Trophoblast cell (in vitro differentiated cells and primary cell): ENCODE data around the gene CGNL1.

ENCODE experiments used
- DNase-seq, 2 donors: peaks; one replicate each; pipeline ENCODE4 v3.0.0-alpha.2; 2016
- H2AFZ ChIP-seq: 2 replicates; pipeline ENCODE4 v1.6.1; 2013; ENCODE audit warnings: low read length, moderate library complexity, mild to moderate bottlenecking; ENCODE audit not compliant: insufficient read depth, poor library complexity
- H2AK5ac ChIP-seq: 2 replicates; pipeline ENCODE4 v1.6.1; 2013; ENCODE audit warnings: mild to moderate bottlenecking, low read length
- H2BK120ac ChIP-seq: 2 replicates; pipeline ENCODE4 v1.6.1; 2013; ENCODE audit warnings: low read length, mild to moderate bottlenecking, moderate library complexity; ENCODE audit not compliant: insufficient read depth, poor library complexity
- H2BK12ac ChIP-seq: 2 replicates; pipeline ENCODE4 v1.6.1; 2013; ENCODE audit warnings: mild to moderate bottlenecking, low read length, moderate library complexity
- H2BK5ac ChIP-seq: 2 replicates; pipeline ENCODE4 v1.6.1; 2013; ENCODE audit warnings: low read length, low read depth, moderate library complexity, mild to moderate bottlenecking; ENCODE audit not compliant: poor library complexity
- H3K14ac ChIP-seq: 2 replicates; pipeline ENCODE4 v1.6.1; 2013; ENCODE audit warnings: mild to moderate bottlenecking, low read length
- H3K18ac ChIP-seq: 2 replicates; pipeline ENCODE4 v1.6.1; 2013; ENCODE audit warnings: mild to moderate bottlenecking, low read length
- H3K23ac ChIP-seq: 2 replicates; pipeline ENCODE4 v1.6.1; 2013; ENCODE audit warnings: low read length
- H3K27ac ChIP-seq: 2 replicates; pipeline ENCODE4 v1.5.1; 2013; ENCODE audit warnings: low read depth, mild to moderate bottlenecking, inconsistent platforms, low read length, moderate library complexity
- H3K27me3 ChIP-seq: 2 replicates; pipeline ENCODE4 v1.6.1; 2013; ENCODE audit warnings: inconsistent platforms, mild to moderate bottlenecking, low read length, moderate library complexity; ENCODE audit not compliant: insufficient read depth
- H3K36me3 ChIP-seq, 2 experiments: 1 replicate in 1 of 2; 2 replicates in 1 of 2; pipeline ENCODE4 v1.6.1; 2013; ENCODE audit warnings: low read length in 2 of 2, mild to moderate bottlenecking in 2 of 2, moderate library complexity in 1 of 2; ENCODE audit not compliant: insufficient read depth in 2 of 2, control insufficient read depth in 1 of 2
- H3K4ac ChIP-seq: 2 replicates; pipeline ENCODE4 v1.6.1; 2013; ENCODE audit warnings: low read depth, mild to moderate bottlenecking, low read length, moderate library complexity
- H3K4me1 ChIP-seq, 2 experiments: 1 replicate in 1 of 2; 2 replicates in 1 of 2; pipeline ENCODE4 v1.6.1; 2013; ENCODE audit warnings: low read length in 2 of 2, mild to moderate bottlenecking in 2 of 2, moderate library complexity in 1 of 2; ENCODE audit not compliant: insufficient read depth in 2 of 2, control insufficient read depth in 1 of 2
- H3K4me2 ChIP-seq: 2 replicates; pipeline ENCODE4 v1.6.1; 2013; ENCODE audit warnings: inconsistent platforms, mild to moderate bottlenecking, low read length, moderate library complexity
- H3K4me3 ChIP-seq: 2 replicates; pipeline ENCODE4 v1.5.1; 2013; ENCODE audit warnings: mild to moderate bottlenecking, low read depth, low read length, inconsistent platforms
- H3K79me1 ChIP-seq: one replicate; pipeline ENCODE4 v1.6.1; 2013; ENCODE audit warnings: low read length
- H3K79me2 ChIP-seq: 2 replicates; pipeline ENCODE4 v1.6.1; 2013; ENCODE audit warnings: low read length, mild to moderate bottlenecking; ENCODE audit not compliant: control insufficient read depth, insufficient read depth, poor library complexity
- H3K9ac ChIP-seq: 2 replicates; pipeline ENCODE4 v1.6.1; 2013; ENCODE audit warnings: mild to moderate bottlenecking, low read length
- H3K9me3 ChIP-seq: 2 replicates; pipeline ENCODE4 v1.6.1; 2013; ENCODE audit warnings: low read depth, mild to moderate bottlenecking, control low read depth, inconsistent platforms, low read length; ENCODE audit not compliant: insufficient read depth
- H4K12ac ChIP-seq: 2 replicates; pipeline ENCODE4 v1.6.1; 2013; ENCODE audit warnings: low read depth, mild to moderate bottlenecking, low read length, moderate library complexity
- H4K8ac ChIP-seq: 2 replicates; pipeline ENCODE4 v1.6.1; 2013; ENCODE audit warnings: low read depth, mild to moderate bottlenecking, low read length, moderate library complexity
- H4K91ac ChIP-seq: one replicate; pipeline ENCODE4 v1.6.1; 2013; ENCODE audit warnings: low read depth, mild to moderate bottlenecking, low read length, moderate library complexity
- WGBS: extraction: QIAGEN DNeasy Blood & Tissue Kit; methylation state at CpG from one replicate; pipeline ENCODE4 v1.1.7; 2013; ENCODE audit warnings: missing lambda C conversion rate; ENCODE audit not compliant: insufficient read length, insufficient coverage; ENCODE audit errors: extremely low coverage; 5-methylcytosine and 5-hydroxymethylcytosine counted together

CGNL1 gene

DNA sequence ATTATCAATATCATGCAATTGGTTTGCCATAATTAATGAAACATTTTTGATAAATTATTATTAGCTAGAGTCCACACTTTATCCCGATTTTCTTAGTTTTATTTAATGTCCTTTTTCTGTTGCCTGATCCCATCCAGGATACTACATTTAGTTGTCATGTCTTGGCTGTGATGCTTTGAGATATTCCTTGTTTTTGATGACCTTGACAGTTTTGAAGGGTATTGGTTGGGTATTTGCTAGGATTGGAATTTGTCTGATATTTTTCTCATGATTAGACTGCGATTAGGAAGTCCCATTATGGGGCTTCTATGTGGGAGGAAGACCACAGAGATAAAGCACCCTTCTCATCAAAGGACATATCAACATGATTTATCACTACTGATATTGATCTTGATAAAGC lies 43.0 kb downstream of the CGNL1 start:
- Histone ChIP-seq H2BK12ac (no peak overlapping the region), H3K4me2 (no peak overlapping the region), H2BK5ac (no peak overlapping the region), H3K27me3 (no peaks in the 10 kb centered on the region), H2AFZ (no peak overlapping the region), H3K9me3 (peaks cover 2% of the 10 kb centered on the region), H3K79me1 (no peaks in the 10 kb centered on the region), H3K79me2 (no peaks in the 10 kb centered on the region), H3K18ac (no peak overlapping the region), H3K9ac (no peak overlapping the region), H4K91ac (no peak overlapping the region), H3K27ac (no peak overlapping the region), H3K23ac (no peak overlapping the region), H2AK5ac (no peak overlapping the region), H4K8ac (no peak overlapping the region), H3K14ac (no peak overlapping the region), H3K4ac (no peak overlapping the region), H3K4me1 (peaks cover 0 to 15% of the 10 kb centered on the region in 2 experiments), H4K12ac (no peak overlapping the region), H2BK120ac (no peak overlapping the region), H3K36me3 (no peaks in the 10 kb centered on the region), H3K4me3 (no peak overlapping the region)
- WGBS = no CpG with 5 or more reads among the region's 2 CpGs
- DNase-seq = no peak

DNA sequence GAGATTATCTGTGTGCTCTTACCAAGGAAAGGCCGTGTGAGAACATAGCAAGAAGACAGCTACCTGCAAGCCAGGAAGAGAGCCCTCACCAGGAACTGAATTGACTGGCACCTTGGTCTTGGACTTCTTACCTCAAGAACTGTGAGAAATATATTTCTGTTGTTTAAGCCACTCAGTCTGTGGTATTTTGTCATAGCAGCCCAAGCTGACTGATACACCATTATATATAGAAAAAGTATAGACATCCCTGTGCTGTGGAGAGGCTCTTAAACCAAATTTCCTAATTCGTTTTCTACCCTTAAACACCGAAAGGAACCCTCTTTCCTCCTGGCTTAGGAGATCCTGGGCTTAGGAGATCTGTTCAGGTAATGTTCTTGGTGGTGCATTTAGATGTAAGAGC lies 44.8 kb downstream of the CGNL1 start:
- WGBS = no CpG with 5 or more reads among the region's 3 CpGs
- H4K91ac ChIP-seq = no peak overlapping the region

DNA sequence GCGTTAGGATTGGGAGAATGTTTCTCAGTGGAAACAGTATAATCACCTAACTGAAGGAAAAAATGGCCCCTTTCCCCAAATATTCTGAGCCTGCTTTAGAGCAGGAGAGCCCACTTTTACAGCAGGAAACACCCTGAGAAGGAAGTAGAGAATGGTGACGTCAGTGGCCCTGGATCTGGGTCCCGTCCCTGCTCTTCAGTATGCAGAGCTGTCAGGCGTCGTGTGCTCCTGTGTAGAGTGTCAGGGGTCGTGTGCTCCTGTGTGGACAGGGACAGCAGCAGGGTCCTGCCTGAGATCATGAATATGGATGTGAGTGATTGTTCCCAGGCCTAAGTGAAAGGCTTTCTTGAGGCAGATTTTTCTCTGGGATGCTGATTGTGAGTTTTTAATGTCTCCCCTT lies 45.2 kb downstream of the CGNL1 start:
- Histone ChIP-seq H2AFZ (no peak overlapping the region), H4K8ac (no peak overlapping the region), H2BK5ac (no peak overlapping the region), H3K23ac (no peak overlapping the region), H3K9me3 (peaks cover 2% of the 10 kb centered on the region), H4K91ac (no peak overlapping the region), H2AK5ac (no peak overlapping the region), H2BK12ac (peak overlapping the region; percentile 55), H3K27me3 (no peaks in the 10 kb centered on the region), H3K4me1 (peaks cover 0 to 18% of the 10 kb centered on the region in 2 experiments), H4K12ac (no peak overlapping the region), H3K79me2 (no peaks in the 10 kb centered on the region), H3K14ac (no peak overlapping the region), H3K27ac (peak overlapping the region; percentile 29), H3K18ac (no peak overlapping the region), H3K4me3 (no peak overlapping the region), H2BK120ac (no peak overlapping the region), H3K4me2 (no peak overlapping the region), H3K79me1 (no peaks in the 10 kb centered on the region), H3K4ac (no peak overlapping the region), H3K9ac (no peak overlapping the region), H3K36me3 (no peaks in the 10 kb centered on the region)
- no peak for DNase-seq
- no CpG with 5 or more reads among the region's 6 CpGs for WGBS

More for the DNA sequence above, 44.8 kb downstream of the CGNL1 start:
- Histone ChIP-seq H3K18ac (no peak overlapping the region), H3K79me1 (no peaks in the 10 kb centered on the region), H3K4me2 (no peak overlapping the region), H3K9ac (no peak overlapping the region), H2BK120ac (no peak overlapping the region), H3K23ac (no peak overlapping the region), H3K27ac (no peak overlapping the region), H2AFZ (no peak overlapping the region), H3K4me3 (no peak overlapping the region), H2AK5ac (no peak overlapping the region), H3K14ac (no peak overlapping the region), H2BK12ac (no peak overlapping the region), H3K36me3 (no peaks in the 10 kb centered on the region), H4K12ac (no peak overlapping the region), H3K27me3 (no peaks in the 10 kb centered on the region), H3K4ac (no peak overlapping the region), H3K79me2 (no peaks in the 10 kb centered on the region), H2BK5ac (no peak overlapping the region), H4K8ac (no peak overlapping the region), H3K4me1 (peaks cover 0 to 17% of the 10 kb centered on the region in 2 experiments), H3K9me3 (peaks cover 2% of the 10 kb centered on the region)
- no peak for DNase-seq

DNA sequence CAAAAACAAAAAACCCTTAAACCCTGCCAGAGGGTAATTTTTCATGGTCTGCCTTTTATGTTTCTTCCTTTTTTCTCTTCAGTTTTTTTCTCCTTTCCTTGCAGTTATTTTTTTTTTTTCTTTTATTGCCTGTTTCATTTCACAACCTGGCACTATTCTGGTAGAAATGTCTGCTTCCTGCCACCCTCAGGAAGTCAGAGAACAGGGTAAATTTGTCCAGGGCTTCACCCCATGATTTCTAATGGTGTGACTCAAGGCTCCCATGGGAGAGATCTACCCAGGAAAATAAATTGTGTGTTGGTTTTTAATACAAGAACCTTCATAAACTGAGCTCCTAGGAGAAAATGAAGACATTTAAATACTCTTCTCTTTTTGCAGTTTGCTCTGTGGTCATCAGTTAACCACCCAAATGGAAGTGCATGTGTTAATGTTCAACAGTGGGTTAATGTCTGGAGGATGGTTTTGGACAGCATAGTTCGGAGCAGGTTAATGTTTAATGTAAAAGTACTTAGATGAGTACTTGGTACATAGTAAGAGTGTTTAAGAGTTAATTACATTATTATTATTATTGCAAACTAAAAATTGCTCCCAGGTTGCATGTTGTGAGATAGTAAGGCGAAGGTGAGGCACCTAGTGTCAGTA lies 45.9 kb downstream of the CGNL1 start:
- H3K4me3 ChIP-seq = no peak overlapping the region
- H2AFZ ChIP-seq = no peak overlapping the region
- no peak overlapping the region for H2BK120ac ChIP-seq
- H3K9me3 ChIP-seq = peaks cover 2% of the 10 kb centered on the region
- H4K8ac ChIP-seq = no peak overlapping the region
- H2BK12ac ChIP-seq = no peak overlapping the region
- H3K4me2 ChIP-seq = no peak overlapping the region
- H3K14ac ChIP-seq = no peak overlapping the region
- H3K36me3 ChIP-seq = no peaks in the 10 kb centered on the region
- no peak overlapping the region for H2BK5ac ChIP-seq
- DNase-seq = no peak
- H3K9ac ChIP-seq = no peak overlapping the region
- H3K27me3 ChIP-seq = no peaks in the 10 kb centered on the region
- H3K79me2 ChIP-seq = no peaks in the 10 kb centered on the region
- H3K27ac ChIP-seq = peak overlapping the region; percentile 55
- H2AK5ac ChIP-seq = no peak overlapping the region
- no CpG with 5 or more reads among the region's 2 CpGs for WGBS
- H3K4ac ChIP-seq = no peak overlapping the region
- no peak overlapping the region for H3K18ac ChIP-seq
- H3K79me1 ChIP-seq = peaks cover 3% of the 10 kb centered on the region
- H3K23ac ChIP-seq = no peak overlapping the region
- no peak overlapping the region for H4K91ac ChIP-seq
- H3K4me1 ChIP-seq = peaks cover 4 to 23% of the 10 kb centered on the region in 2 experiments
- H4K12ac ChIP-seq = no peak overlapping the region
